IPS DF 6.9 (cell line): ENCODE measurements around the gene USH2A.

Experiments
- DNase-seq: peaks from one replicate; pipeline ENCODE4 v3.0.0-alpha.2; 2013; ENCODE audit warnings: low read depth, low spot score
- H3K27ac ChIP-seq: one replicate; pipeline ENCODE4 v1.5.1; 2013; ENCODE audit warnings: low read length, control low read depth
- H3K27me3 ChIP-seq: 2 replicates; pipeline ENCODE4 v1.6.1; 2013; ENCODE audit warnings: mild to moderate bottlenecking, low read length; ENCODE audit not compliant: control insufficient read depth, insufficient read depth
- H3K36me3 ChIP-seq: 2 replicates; pipeline ENCODE4 v1.6.1; 2013; ENCODE audit warnings: low read length; ENCODE audit not compliant: control insufficient read depth, insufficient read depth
- H3K4me1 ChIP-seq: 2 replicates; pipeline ENCODE4 v1.6.1; 2013; ENCODE audit warnings: low read length; ENCODE audit not compliant: control insufficient read depth, insufficient read depth
- H3K4me3 ChIP-seq: 2 replicates; pipeline ENCODE4 v1.5.1; 2013; ENCODE audit warnings: mild to moderate bottlenecking, low read length
- H3K9me3 ChIP-seq: 2 replicates; pipeline ENCODE4 v1.6.1; 2013; ENCODE audit warnings: low read length, inconsistent platforms; ENCODE audit not compliant: control insufficient read depth, insufficient read depth
- WGBS: extraction: QIAGEN DNeasy Blood & Tissue Kit; methylation state at CpG from one replicate; pipeline ENCODE4 v1.1.7; 2013; ENCODE audit warnings: mixed read lengths, missing lambda C conversion rate; ENCODE audit not compliant: insufficient read length, insufficient coverage; 5-methylcytosine and 5-hydroxymethylcytosine counted together

The USH2A gene

DNA sequence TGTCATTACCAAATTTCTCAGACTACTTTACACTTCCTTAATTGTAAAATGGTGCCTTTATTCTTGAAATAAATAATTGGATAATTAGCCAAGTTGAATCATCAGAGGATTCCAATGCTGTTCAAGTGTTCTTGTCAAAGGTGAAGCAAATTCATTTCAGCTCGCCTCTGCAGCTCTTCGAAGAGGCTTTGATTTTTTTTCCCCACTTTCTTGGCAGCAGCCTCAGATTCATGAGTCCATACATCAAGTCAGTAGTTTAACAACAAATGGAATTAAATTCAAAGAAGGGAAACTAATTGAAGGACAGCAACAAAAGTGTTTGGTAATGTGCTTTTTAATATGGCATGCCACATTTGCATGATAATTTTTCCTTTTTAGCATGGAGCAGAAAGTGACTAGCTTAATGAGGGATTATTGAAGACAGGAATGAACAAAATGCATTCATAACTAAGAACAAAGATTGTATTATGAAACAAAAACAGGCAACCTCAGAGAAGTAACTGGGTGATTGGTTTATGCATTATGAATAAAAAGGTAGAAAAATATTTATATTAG lies 239.0 kb downstream of the USH2A start:
- Histone ChIP-seq H3K36me3 (no peaks in the 10 kb centered on the region), H3K27ac (no peak overlapping the region), H3K27me3 (no peaks in the 10 kb centered on the region), H3K9me3 (no peaks in the 10 kb centered on the region), H3K4me3 (no peak overlapping the region), H3K4me1 (no peaks in the 10 kb centered on the region)
- no CpG with 5 or more reads among the region's 2 CpGs for WGBS
- no peak for DNase-seq

GRCh38 chr1:216183454-216183853 lies 239.8 kb downstream of the USH2A start:
- no peaks in the 10 kb centered on the region for H3K9me3 ChIP-seq
- no peaks in the 10 kb centered on the region for H3K4me1 ChIP-seq
- no peak overlapping the region for H3K27ac ChIP-seq
- H3K36me3 ChIP-seq, result no peaks in the 10 kb centered on the region
- no peak for DNase-seq
- no peaks in the 10 kb centered on the region for H3K27me3 ChIP-seq
- no CpG with 5 or more reads among the region's 6 CpGs for WGBS
- no peak overlapping the region for H3K4me3 ChIP-seq

- no CpG with 5 or more reads among the region's 4 CpGs for WGBS
- Histone ChIP-seq H3K4me3 (no peak overlapping the region), H3K27ac (no peak overlapping the region), H3K9me3 (no peaks in the 10 kb centered on the region), H3K36me3 (no peaks in the 10 kb centered on the region), H3K4me1 (no peaks in the 10 kb centered on the region), H3K27me3 (no peaks in the 10 kb centered on the region)
- peak; percentile 64 for DNase-seq
These were observed 240.2 kb downstream of the USH2A start for GRCh38 chr1:216183007-216183406.

- no peaks in the 10 kb centered on the region for H3K9me3 ChIP-seq
- H3K27ac ChIP-seq, result no peak overlapping the region
- no CpG with 5 or more reads among the region's 3 CpGs for WGBS
These were observed 241.7 kb downstream of the USH2A start for GRCh38 chr1:216181590-216181989.

GRCh38 chr1:216178281-216178680 lies 245.0 kb downstream of the USH2A start:
- no peaks in the 10 kb centered on the region for H3K27me3 ChIP-seq
- H3K36me3 ChIP-seq, result no peaks in the 10 kb centered on the region
- no peaks in the 10 kb centered on the region for H3K9me3 ChIP-seq
- DNase-seq, result no peak
- no peak overlapping the region for H3K27ac ChIP-seq
- no peak overlapping the region for H3K4me3 ChIP-seq
- H3K4me1 ChIP-seq, result no peaks in the 10 kb centered on the region

More at GRCh38 chr1:216181590-216181989, 241.7 kb downstream of the USH2A start:
- Histone ChIP-seq H3K4me3 (no peak overlapping the region), H3K36me3 (no peaks in the 10 kb centered on the region), H3K27me3 (no peaks in the 10 kb centered on the region), H3K4me1 (no peaks in the 10 kb centered on the region)
- DNase-seq, result no peak

DNA sequence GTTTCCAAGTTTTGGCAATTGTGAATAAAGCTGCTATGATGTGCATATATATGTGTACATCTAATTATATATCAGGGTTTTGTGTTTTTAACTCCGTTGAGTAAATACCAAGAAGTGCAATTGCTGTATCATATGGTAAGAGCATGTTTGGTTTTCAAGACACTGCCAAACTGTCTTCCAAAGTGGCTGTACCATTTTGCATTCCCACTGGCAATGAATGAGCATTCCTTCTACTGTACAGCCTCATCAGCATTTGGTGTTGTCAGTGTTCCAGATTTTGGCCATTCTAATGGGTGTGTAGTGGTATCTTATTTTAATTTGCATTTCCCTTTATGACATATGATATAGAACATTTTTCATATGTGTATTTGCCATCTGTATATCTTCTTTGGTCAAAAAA lies 246.3 kb downstream of the USH2A start:
- Histone ChIP-seq H3K4me1 (no peaks in the 10 kb centered on the region), H3K36me3 (no peaks in the 10 kb centered on the region), H3K27ac (no peak overlapping the region), H3K27me3 (no peaks in the 10 kb centered on the region), H3K9me3 (no peaks in the 10 kb centered on the region), H3K4me3 (no peak overlapping the region)
- DNase-seq, result no peak
- no CpG with 5 or more reads among the region's 1 CpG for WGBS

DNA sequence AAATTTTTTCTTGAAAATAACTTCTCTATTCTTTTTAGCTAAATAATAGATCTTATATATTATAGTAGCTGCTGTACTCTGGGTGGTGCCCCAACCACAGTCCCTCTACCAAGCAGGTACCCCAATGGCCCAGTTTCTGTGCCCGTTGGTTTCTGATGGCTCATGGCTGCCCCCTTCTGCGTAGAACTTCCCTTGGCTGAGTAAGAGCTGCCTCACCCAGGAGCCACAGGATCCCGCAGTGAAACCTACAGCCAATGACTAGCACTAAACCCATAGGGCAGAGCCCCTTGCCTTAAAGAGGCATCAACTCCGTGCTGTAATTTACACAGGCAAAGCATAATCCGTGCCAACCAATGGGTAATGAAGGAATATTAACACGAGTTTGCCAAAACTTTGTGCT lies 247.5 kb downstream of the USH2A start:
- Histone ChIP-seq H3K27me3 (no peaks in the 10 kb centered on the region), H3K9me3 (no peaks in the 10 kb centered on the region), H3K27ac (no peak overlapping the region), H3K4me1 (no peaks in the 10 kb centered on the region), H3K4me3 (no peak overlapping the region), H3K36me3 (no peaks in the 10 kb centered on the region)
- WGBS, result no CpG with 5 or more reads among the region's 6 CpGs
- peak; percentile 37 for DNase-seq

GRCh38 chr1:216173376-216173995 lies 249.8 kb downstream of the USH2A start:
- no CpG with 5 or more reads among the region's 4 CpGs for WGBS
- H3K27me3 ChIP-seq, result no peaks in the 10 kb centered on the region

DNA sequence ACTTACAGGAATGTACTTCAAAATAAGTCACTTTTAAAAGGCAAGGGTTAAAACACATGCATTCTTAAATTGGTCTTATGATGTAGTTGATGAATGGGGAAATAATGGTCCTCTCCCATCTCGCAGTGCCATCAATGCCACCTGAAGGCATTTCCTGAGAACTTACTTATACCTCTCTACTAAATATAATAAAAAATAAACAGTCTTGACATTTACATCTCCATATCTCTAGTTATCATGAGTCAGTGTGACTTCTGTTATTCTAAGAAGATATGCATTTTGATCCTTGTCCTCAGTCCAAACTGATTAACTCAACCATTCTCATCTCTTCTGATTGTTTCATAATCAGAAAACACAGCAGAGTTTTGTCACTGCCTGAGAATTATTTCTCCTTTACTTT lies 253.9 kb downstream of the USH2A start:
- no peak overlapping the region for H3K4me3 ChIP-seq
- no peaks in the 10 kb centered on the region for H3K27me3 ChIP-seq
- no peaks in the 10 kb centered on the region for H3K9me3 ChIP-seq
- WGBS, result no CpG with 5 or more reads among the region's 1 CpG
- no peak for DNase-seq
- H3K4me1 ChIP-seq, result no peaks in the 10 kb centered on the region
- no peaks in the 10 kb centered on the region for H3K36me3 ChIP-seq
- no peak overlapping the region for H3K27ac ChIP-seq

More at GRCh38 chr1:216173376-216173995, 249.8 kb downstream of the USH2A start:
- DNase-seq, result no peak
- Histone ChIP-seq H3K4me1 (no peaks in the 10 kb centered on the region), H3K27ac (no peak overlapping the region), H3K9me3 (no peaks in the 10 kb centered on the region), H3K4me3 (no peak overlapping the region), H3K36me3 (no peaks in the 10 kb centered on the region)

DNA sequence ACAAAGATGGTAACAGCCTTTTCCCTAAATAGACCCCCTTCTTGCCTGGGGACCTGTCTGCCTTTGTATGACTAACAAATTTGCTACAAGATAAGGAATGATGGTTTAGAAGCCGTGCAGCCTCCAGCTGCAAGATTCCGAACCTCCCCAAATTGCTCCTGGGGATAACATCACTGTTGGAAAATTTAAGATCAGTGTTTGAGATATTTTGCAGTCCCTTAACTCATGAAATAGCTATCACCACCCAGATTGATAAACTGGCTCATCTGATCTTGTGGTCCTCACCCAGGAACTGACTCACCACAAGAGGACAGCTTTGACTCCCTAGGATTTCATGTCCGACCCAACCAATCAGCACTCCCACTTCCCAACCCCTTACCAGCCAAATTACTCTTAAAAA lies 254.7 kb downstream of the USH2A start:
- Histone ChIP-seq H3K36me3 (no peaks in the 10 kb centered on the region), H3K4me3 (no peak overlapping the region), H3K27ac (no peak overlapping the region), H3K4me1 (no peaks in the 10 kb centered on the region), H3K27me3 (no peaks in the 10 kb centered on the region), H3K9me3 (no peaks in the 10 kb centered on the region)
- no CpG with 5 or more reads among the region's 3 CpGs for WGBS
- no peak for DNase-seq

DNA sequence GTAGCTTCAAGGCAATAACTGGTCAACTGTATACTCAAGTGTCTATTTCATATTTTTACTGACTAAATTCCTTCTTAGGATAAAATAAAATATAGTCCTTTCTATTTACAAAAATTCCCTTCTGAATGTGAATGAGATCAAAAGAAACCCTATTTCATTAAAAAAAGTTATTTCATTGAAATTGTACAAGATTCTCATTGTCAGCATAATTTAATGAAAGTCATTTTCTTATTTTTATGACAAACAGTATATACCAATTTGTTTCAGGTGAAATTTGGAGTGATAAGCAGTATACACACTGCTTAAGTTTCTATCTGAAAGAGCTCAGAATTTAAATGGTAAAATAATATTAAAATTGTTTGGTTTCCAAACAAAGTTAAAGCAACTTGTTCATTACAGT lies 269.2 kb downstream of the USH2A start:
- H3K27ac ChIP-seq, result no peak overlapping the region
- H3K27me3 ChIP-seq, result no peaks in the 10 kb centered on the region
- H3K4me1 ChIP-seq, result no peaks in the 10 kb centered on the region
- DNase-seq, result no peak
- no peaks in the 10 kb centered on the region for H3K9me3 ChIP-seq
- no peak overlapping the region for H3K4me3 ChIP-seq
- H3K36me3 ChIP-seq, result no peaks in the 10 kb centered on the region
